H1 (cell line): ENCODE data around the gene SLC1A2. TPM values are rescaled to one million over a fixed set of nuclear protein-coding genes. Genes with fewer than 3 reads are reported as not detected.

Experiments used
- GTF2F1 ChIP-seq: IDR thresholded peaks from 2 replicates; pipeline ENCODE4 v1.6.1; 2012; ENCODE audit warnings: low read depth, low read length, improper control_type of control experiment, borderline replicate concordance
- RBBP5 ChIP-seq: IDR thresholded peaks from 2 replicates; pipeline ENCODE4 v1.7.1; 2012; ENCODE audit warnings: low read depth, mild to moderate bottlenecking, inconsistent platforms, low read length, moderate library complexity, borderline replicate concordance
- SIX5 ChIP-seq: IDR thresholded peaks from 2 replicates; pipeline ENCODE4 v1.6.1; 2011; ENCODE audit warnings: mild to moderate bottlenecking, low read depth, low read length
- ZNF274 ChIP-seq: IDR thresholded peaks from 2 replicates; pipeline ENCODE4 v1.7.0; 2012; ENCODE audit warnings: low read length, borderline replicate concordance; ENCODE audit errors: extremely low read depth
- polyA plus RNA-seq, 7 experiments: library from polyadenylated mRNA; depleted of rRNA in 3 of 7; stranded (reverse) in 5 of 7; unstranded in 2 of 7; fragments of >200 nt in 5 of 7; fragments of 200-250 nt in 2 of 7; gene quantifications; 1 replicate in 5 of 7; 2 replicates in 1 of 7; 4 replicates in 1 of 7; pipeline versions ENCODE4 v1.2.1 to v1.2.3, GENCODE V29; 2011 to 2013; ENCODE audit warnings: missing spikeins in 2 of 7, mixed read lengths in 2 of 7
- total RNA-seq: library from RNA; stranded (reverse); fragmentation: NEBNext Ultra II Directional; extraction: Animal tissue kit (Norgen Biotek cat#: 25700); gene quantifications from 2 replicates; pipeline ENCODE4 v1.2.1, GENCODE V29; 2021
- TF ChIP-seq, protein P1 (sequence below): fragments of 300-600 bp; sonication (generic); IDR thresholded peaks from 2 replicates; pipeline ENCODE4 v1.7.1; 2012; ENCODE audit warnings: low read length, moderate library complexity, mild to moderate bottlenecking, inconsistent platforms; ENCODE audit not compliant: insufficient replicate concordance

SLC1A2 gene
- total and polyA plus RNA-seq, 2 of the 8 experiments (the other 6 are each of a cell fraction or from before 2014, with no cell fraction given): 0.57 to 1.2 TPM

GRCh38 chr11:35257281-35257680 lies 162.1 kb downstream of the SLC1A2 start (continued):
- no peak for TF ChIP-seq SIX5
- no peak for TF ChIP-seq GTF2F1
- no peak for TF ChIP-seq RBBP5
- TF ChIP-seq, protein P1, sequence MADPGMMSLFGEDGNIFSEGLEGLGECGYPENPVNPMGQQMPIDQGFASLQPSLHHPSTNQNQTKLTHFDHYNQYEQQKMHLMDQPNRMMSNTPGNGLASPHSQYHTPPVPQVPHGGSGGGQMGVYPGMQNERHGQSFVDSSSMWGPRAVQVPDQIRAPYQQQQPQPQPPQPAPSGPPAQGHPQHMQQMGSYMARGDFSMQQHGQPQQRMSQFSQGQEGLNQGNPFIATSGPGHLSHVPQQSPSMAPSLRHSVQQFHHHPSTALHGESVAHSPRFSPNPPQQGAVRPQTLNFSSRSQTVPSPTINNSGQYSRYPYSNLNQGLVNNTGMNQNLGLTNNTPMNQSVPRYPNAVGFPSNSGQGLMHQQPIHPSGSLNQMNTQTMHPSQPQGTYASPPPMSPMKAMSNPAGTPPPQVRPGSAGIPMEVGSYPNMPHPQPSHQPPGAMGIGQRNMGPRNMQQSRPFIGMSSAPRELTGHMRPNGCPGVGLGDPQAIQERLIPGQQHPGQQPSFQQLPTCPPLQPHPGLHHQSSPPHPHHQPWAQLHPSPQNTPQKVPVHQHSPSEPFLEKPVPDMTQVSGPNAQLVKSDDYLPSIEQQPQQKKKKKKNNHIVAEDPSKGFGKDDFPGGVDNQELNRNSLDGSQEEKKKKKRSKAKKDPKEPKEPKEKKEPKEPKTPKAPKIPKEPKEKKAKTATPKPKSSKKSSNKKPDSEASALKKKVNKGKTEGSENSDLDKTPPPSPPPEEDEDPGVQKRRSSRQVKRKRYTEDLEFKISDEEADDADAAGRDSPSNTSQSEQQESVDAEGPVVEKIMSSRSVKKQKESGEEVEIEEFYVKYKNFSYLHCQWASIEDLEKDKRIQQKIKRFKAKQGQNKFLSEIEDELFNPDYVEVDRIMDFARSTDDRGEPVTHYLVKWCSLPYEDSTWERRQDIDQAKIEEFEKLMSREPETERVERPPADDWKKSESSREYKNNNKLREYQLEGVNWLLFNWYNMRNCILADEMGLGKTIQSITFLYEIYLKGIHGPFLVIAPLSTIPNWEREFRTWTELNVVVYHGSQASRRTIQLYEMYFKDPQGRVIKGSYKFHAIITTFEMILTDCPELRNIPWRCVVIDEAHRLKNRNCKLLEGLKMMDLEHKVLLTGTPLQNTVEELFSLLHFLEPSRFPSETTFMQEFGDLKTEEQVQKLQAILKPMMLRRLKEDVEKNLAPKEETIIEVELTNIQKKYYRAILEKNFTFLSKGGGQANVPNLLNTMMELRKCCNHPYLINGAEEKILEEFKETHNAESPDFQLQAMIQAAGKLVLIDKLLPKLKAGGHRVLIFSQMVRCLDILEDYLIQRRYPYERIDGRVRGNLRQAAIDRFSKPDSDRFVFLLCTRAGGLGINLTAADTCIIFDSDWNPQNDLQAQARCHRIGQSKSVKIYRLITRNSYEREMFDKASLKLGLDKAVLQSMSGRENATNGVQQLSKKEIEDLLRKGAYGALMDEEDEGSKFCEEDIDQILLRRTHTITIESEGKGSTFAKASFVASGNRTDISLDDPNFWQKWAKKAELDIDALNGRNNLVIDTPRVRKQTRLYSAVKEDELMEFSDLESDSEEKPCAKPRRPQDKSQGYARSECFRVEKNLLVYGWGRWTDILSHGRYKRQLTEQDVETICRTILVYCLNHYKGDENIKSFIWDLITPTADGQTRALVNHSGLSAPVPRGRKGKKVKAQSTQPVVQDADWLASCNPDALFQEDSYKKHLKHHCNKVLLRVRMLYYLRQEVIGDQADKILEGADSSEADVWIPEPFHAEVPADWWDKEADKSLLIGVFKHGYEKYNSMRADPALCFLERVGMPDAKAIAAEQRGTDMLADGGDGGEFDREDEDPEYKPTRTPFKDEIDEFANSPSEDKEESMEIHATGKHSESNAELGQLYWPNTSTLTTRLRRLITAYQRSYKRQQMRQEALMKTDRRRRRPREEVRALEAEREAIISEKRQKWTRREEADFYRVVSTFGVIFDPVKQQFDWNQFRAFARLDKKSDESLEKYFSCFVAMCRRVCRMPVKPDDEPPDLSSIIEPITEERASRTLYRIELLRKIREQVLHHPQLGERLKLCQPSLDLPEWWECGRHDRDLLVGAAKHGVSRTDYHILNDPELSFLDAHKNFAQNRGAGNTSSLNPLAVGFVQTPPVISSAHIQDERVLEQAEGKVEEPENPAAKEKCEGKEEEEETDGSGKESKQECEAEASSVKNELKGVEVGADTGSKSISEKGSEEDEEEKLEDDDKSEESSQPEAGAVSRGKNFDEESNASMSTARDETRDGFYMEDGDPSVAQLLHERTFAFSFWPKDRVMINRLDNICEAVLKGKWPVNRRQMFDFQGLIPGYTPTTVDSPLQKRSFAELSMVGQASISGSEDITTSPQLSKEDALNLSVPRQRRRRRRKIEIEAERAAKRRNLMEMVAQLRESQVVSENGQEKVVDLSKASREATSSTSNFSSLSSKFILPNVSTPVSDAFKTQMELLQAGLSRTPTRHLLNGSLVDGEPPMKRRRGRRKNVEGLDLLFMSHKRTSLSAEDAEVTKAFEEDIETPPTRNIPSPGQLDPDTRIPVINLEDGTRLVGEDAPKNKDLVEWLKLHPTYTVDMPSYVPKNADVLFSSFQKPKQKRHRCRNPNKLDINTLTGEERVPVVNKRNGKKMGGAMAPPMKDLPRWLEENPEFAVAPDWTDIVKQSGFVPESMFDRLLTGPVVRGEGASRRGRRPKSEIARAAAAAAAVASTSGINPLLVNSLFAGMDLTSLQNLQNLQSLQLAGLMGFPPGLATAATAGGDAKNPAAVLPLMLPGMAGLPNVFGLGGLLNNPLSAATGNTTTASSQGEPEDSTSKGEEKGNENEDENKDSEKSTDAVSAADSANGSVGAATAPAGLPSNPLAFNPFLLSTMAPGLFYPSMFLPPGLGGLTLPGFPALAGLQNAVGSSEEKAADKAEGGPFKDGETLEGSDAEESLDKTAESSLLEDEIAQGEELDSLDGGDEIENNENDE: no peak
- no peak for TF ChIP-seq ZNF274
